ENCODE results near the gene CCL21. TPM values are rescaled to one million over a fixed set of nuclear protein-coding genes. Genes with fewer than 3 reads are reported as not detected.

The CCL21 gene
- total RNA-seq (2016; rRNA removed; fragmentation: Illumina TruSeq; extraction: Trizol) (not detected in 2 replicates), polyA plus RNA-seq (2011; rRNA removed) (not detected in 2 replicates), polyA minus RNA-seq (2011; rRNA and poly(A)+ RNA removed; ENCODE audit: low replicate concordance) (not detected in 2 replicates), Bru-seq, nascent RNA (not detected), BruChase-seq, experiment 1, labeled RNA remaining after a 6-hour chase (not detected), BruChase-seq, experiment 2, labeled RNA remaining after a 2-hour chase (not detected)
- not detected in 2 replicates for total RNA-seq (2016; cell fraction: cytosol; rRNA removed; fragmentation: Illumina TruSeq; extraction: Trizol; ENCODE audit: low read depth)
- not detected in 2 replicates for total RNA-seq (2016; cell fraction: insoluble cytoplasmic fraction; rRNA removed; fragmentation: Illumina TruSeq; extraction: Trizol)
- total RNA-seq (2016; cell fraction: membrane; rRNA removed; fragmentation: Illumina TruSeq; extraction: Trizol): not detected in 2 replicates
- not detected in 2 replicates for total RNA-seq (2016; cell fraction: nucleus; rRNA removed; fragmentation: Illumina TruSeq; extraction: Trizol)
- polyA plus RNA-seq (2011; cell fraction: cytosol; rRNA removed): not detected in 2 replicates
- not detected in 2 replicates for polyA plus RNA-seq (2011; cell fraction: nucleus; rRNA removed)
- not detected in 2 replicates for polyA plus RNA-seq (2012)
- not detected in 2 replicates for polyA plus RNA-seq (2016; cell fraction: cytosol; fragmentation: Illumina TruSeq; extraction: Trizol; ENCODE audit: low read depth)
- not detected in 2 replicates for polyA plus RNA-seq (2016; cell fraction: insoluble cytoplasmic fraction; fragmentation: Illumina TruSeq; extraction: Trizol; ENCODE audit: low read depth)
- not detected in 2 replicates for polyA plus RNA-seq (2016; cell fraction: membrane; fragmentation: Illumina TruSeq; extraction: Trizol; ENCODE audit: low read depth)
- not detected in 2 replicates for polyA plus RNA-seq (2016; cell fraction: nucleus; fragmentation: Illumina TruSeq; extraction: Trizol; ENCODE audit: insufficient read depth, low read depth)
- not detected in 2 replicates for polyA minus RNA-seq (2011; cell fraction: cytosol; rRNA and poly(A)+ RNA removed)
- not detected in 2 replicates for polyA minus RNA-seq (2011; cell fraction: nucleus; rRNA and poly(A)+ RNA removed)
- long read RNA-seq, experiment 1: 0 reads
- long read RNA-seq, experiment 2: 0 reads

GRCh38 chr9:34710023-34710422 lies at the start of gene CCL21:
CCL21 (minus strand) TSS chr9:34710136; CDS start chr9:34710066, 70 bp downstream.
- no peak for ATAC-seq
- TF ChIP-seq ZNF232 (CRISPR knock-in tag; IDR thresholded peaks at IDR 0.05; ENCODE audit: borderline replicate concordance) (no peak), ATF5 (CRISPR knock-in tag; IDR thresholded peaks at IDR 0.05; ENCODE audit: low read depth) (no peak), ATF2 (CRISPR knock-in tag; IDR thresholded peaks at IDR 0.05) (no peak), DPF2 (CRISPR knock-in tag; IDR thresholded peaks at IDR 0.05; ENCODE audit: borderline replicate concordance, low read depth) (no peak), ZSCAN30 (CRISPR knock-in tag; IDR thresholded peaks at IDR 0.05) (no peak), XBP1 (CRISPR knock-in tag; IDR thresholded peaks at IDR 0.05) (no peak), STAG1 (CRISPR knock-in tag; IDR thresholded peaks at IDR 0.05) (no peak), ZHX2 (IDR thresholded peaks at IDR 0.05; ENCODE audit: low read depth) (no peak), ZHX2 (CRISPR knock-in tag; IDR thresholded peaks at IDR 0.05; ENCODE audit: borderline replicate concordance) (no peak), ZMAT5 (CRISPR knock-in tag; IDR thresholded peaks at IDR 0.05; ENCODE audit: borderline replicate concordance, low read depth) (no peak), IRF1 (CRISPR knock-in tag; IDR thresholded peaks at IDR 0.05; ENCODE audit: low read depth) (no peak)

More at GRCh38 chr9:34710023-34710422, at the start of gene CCL21:
- no peak within 1 kb of the TSS for H3K4me3 ChIP-seq (replicated peaks in 1 of 3; ENCODE audit: insufficient read depth in 1 of 3, low read depth in 2 of 3, low read length in 3 of 3)
- H3K4me2 ChIP-seq (ENCODE audit: low read depth, low read length): no peak within 1 kb of the TSS
- no peaks in the 10 kb centered on the region for H4K20me1 ChIP-seq (ENCODE audit: insufficient read depth, low read length)
- FAIRE-seq (no peak), DNase-seq (ENCODE audit: low spot score) (no peak)
- peaks cover 0 to 1% of the 10 kb centered on the region in 2 experiments; a peak in 3 of 5 replicates for H3K27me3 ChIP-seq (ENCODE audit: control insufficient read depth in 1 of 2, insufficient read depth in 2 of 2, low read length in 2 of 2)
- H3K4me1 ChIP-seq (ENCODE audit: insufficient read depth, low read length): no peaks in the 10 kb centered on the region
- BruUV-seq (replicated peaks): no TSS peak
- POLR2A ChIA-PET: interaction anchor here (0.7 kb wide), 1 partner anchor 57 kb away, joined by 3 read pairs; no protein-coding TSS in a partner anchor
- no peaks in the 10 kb centered on the region for H3K36me3 ChIP-seq (replicated peaks in 1 of 2; ENCODE audit: control insufficient read depth in 1 of 2, insufficient read depth in 2 of 2, low read length in 2 of 2)
- in situ Hi-C loops (cut with HindIII; ENCODE audit: extremely low pct_ligation_motif_present, low pct_unique_long_range_greater_than_20kb): no loop called here
- WGBS (ENCODE audit: low lambda C conversion rate): 41% methylated on average over 2 of the region's 2 CpGs
- H3K9ac ChIP-seq (ENCODE audit: insufficient read depth, low read depth, low read length): no peak within 1 kb of the TSS
- intact Hi-C loops (cut with micrococcal nuclease; ENCODE audit: unreplicated experiment): no loop called here
- CTCF ChIA-PET (ENCODE audit: low intra/inter-chr PET ratio, low total read pairs): no interaction called here
- no peaks in the 10 kb centered on the region for H3K9me3 ChIP-seq (ENCODE audit: low read length)
- no peak within 1 kb of the TSS for H2AFZ ChIP-seq (ENCODE audit: low read length)
- no peak within 1 kb of the TSS for H3K27ac ChIP-seq (ENCODE audit: extremely low read length, insufficient read depth, low read length)
- H3K79me2 ChIP-seq (ENCODE audit: insufficient read depth, low read length): no peaks in the 10 kb centered on the region
